Diencephalon (tissue), 1 donor: ENCODE data around the gene FOXS1. TPM values are rescaled to one million over a fixed set of nuclear protein-coding genes. Genes with fewer than 3 reads are reported as not detected.

Experiments
- small RNA-seq: library from RNA; depleted of rRNA; stranded (forward); fragments of <200 nt; gene quantifications from one replicate; pipeline ENCODE3, GENCODE V24; 2014
- total RNA-seq: library from RNA; depleted of rRNA; stranded (reverse); fragments of >200 nt; gene quantifications from one replicate; pipeline ENCODE4 v1.2.3, GENCODE V29; 2014

FOXS1 gene
- total RNA-seq = 1.4 TPM

GRCh38 chr20:31845300-31845863 lies at the start of gene FOXS1:
Gene FOXS1, minus strand, starts transcription at chr20:31845604. Its CDS starts 62 bp downstream, at chr20:31845542.

GRCh38 chr20:31869942-31870725 lies 24.7 kb upstream of the FOXS1 start, which contains the start of the genes DUSP15 and TTLL9:
Gene DUSP15, minus strand, starts transcription at chr20:31870527. Its CDS starts 190 bp downstream, at chr20:31870337.
Gene TTLL9, plus strand, starts transcription at chr20:31870634. Its CDS starts 493 bp downstream, at chr20:31871127.

GRCh38 chr20:31819083-31819784 lies 26.2 kb downstream of the FOXS1 start, which contains the start of gene MYLK2:
Gene MYLK2, plus strand, starts transcription at chr20:31819356. Its CDS starts 225 bp downstream, at chr20:31819581.

Small RNA genes lying within 50 kb of the gene (small RNA-seq; reads per million reads assigned to genes)
- not detected for gene AL160175.1

Other genes starting within 250 kb of the FOXS1 start
- gene ID1, start 240.3 kb downstream of the FOXS1 start, total RNA-seq = 87.7 TPM
- not detected for gene COX4I2, start 207.7 kb downstream of the FOXS1 start, total RNA-seq
- gene BCL2L1, start 122.7 kb downstream of the FOXS1 start, total RNA-seq = 46.4 TPM
- gene TPX2, start 106.3 kb downstream of the FOXS1 start, total RNA-seq = 11.3 TPM
- gene MYLK2, start 26.2 kb downstream of the FOXS1 start, total RNA-seq = 1.6 TPM
- gene DUSP15, start 24.9 kb upstream of the FOXS1 start, total RNA-seq = 12.5 TPM
- gene TTLL9, start 25.0 kb upstream of the FOXS1 start, total RNA-seq = 7.4 TPM
- 10.4 TPM for gene PDRG1, start 106.4 kb upstream of the FOXS1 start, total RNA-seq
- gene XKR7, start 122.5 kb upstream of the FOXS1 start, total RNA-seq = 10.1 TPM
- 3.7 TPM for gene CCM2L, start 164.8 kb upstream of the FOXS1 start, total RNA-seq
- 5.1 TPM for gene HCK, start 206.6 kb upstream of the FOXS1 start, total RNA-seq